Measurements from ENCODE around the gene RGL3.

DNA sequence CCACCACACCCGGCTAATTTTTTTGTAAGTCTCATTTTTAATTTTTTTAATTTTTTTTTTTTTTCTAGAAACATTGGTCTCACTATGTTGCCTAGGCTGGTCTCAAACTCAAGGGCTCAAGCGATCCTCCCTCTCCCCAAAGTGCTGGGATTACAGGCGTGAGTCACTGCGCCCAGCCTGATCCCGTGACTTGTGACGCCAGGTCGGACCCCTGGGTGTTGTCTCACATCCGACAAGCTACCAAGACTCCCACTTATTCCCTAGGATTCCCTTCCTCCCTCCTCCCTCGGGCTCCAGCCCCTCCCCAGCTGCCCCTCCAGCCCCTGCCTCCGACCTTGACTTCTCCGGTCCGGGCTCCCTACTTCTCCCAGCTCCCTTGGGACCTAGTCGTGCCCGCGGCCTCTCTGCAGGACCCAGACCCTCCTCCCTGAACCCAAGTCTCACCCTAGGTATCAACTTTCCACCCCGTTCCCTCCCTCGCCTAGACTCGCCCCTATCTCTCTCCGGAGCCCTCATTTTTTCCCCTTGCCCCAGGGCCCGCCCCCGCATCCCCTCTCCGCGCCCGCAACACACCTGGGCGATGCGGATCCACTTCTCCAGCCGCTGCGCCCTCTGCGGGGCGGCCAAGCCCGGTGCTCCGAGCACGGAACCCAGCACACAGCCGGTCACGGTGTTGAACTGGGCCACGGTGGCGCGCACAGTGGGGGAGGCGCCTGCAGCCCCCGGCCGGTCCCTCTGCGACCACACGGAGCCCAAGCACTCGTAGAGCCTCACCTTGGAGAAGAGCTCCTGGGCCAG lies 13.1 kb downstream of the RGL3 start:
- TF ChIP-seq, protein P1, sequence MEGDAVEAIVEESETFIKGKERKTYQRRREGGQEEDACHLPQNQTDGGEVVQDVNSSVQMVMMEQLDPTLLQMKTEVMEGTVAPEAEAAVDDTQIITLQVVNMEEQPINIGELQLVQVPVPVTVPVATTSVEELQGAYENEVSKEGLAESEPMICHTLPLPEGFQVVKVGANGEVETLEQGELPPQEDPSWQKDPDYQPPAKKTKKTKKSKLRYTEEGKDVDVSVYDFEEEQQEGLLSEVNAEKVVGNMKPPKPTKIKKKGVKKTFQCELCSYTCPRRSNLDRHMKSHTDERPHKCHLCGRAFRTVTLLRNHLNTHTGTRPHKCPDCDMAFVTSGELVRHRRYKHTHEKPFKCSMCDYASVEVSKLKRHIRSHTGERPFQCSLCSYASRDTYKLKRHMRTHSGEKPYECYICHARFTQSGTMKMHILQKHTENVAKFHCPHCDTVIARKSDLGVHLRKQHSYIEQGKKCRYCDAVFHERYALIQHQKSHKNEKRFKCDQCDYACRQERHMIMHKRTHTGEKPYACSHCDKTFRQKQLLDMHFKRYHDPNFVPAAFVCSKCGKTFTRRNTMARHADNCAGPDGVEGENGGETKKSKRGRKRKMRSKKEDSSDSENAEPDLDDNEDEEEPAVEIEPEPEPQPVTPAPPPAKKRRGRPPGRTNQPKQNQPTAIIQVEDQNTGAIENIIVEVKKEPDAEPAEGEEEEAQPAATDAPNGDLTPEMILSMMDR (IDR thresholded peaks at IDR 0.05; ENCODE audit: insufficient read depth, low read depth, low read length) = no peak
- TF ChIP-seq EZH2 (IDR thresholded peaks at IDR 0.05; ENCODE audit: insufficient read depth, low read length) = no peak

Data from astrocyte (in vitro differentiated cells and primary cell).